Stimulated activated CD4-positive, alpha-beta T cell treated with anti-CD3 and anti-CD28 coated beads, Interleukin-12 subunit alpha, Interleukin-12 subunit beta, amount 100 ng/mL, for 24 hours (primary cell): ENCODE data around the gene LGALS9.

Source experiments
- DNase-seq, 2 experiments: peaks; one replicate each; pipeline ENCODE4 v3.0.0-alpha.2; 2020; ENCODE audit warnings: low read depth in 2 of 2

LGALS9 gene

DNA sequence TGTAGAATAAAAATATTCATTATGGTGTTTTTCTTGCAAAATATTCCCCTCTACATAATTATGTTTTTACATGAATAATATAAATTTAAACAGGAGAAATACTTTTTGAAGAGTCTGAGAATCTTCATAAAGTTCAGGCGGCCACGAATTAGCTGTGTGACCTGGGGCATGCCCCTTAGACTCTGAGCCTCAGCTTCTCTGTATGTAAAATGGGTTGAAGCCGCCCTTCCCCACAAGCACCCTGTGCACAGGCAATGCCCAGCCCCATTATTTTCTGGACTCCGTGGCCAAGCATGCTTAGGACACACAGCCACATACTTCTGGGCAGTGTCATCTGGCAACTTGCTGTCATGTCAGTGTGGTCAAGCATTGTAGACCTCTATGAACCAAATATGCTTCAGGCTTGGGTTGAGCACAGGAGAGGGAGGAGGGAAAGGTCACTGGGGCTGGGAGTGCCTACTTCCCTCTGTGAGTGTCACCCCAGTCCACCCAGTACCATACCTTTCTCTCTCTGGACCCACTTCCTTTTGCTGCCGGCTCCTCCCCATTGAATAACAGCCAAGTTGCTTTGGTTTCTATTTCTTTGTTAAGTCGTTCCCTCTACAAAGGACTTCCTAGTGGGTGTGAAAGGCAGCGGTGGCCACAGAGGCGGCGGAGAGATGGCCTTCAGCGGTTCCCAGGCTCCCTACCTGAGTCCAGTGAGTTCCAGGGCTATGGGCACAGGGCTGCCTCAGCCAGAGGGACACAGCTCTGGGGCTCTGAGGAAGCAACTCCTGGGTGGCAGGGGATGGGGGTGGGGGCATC, at the start of gene LGALS9:
LGALS9 (plus strand) TSS at position 582 of the 804 bp plus-strand sequence; CDS start at position 660, 78 bp downstream.
- no peak for DNase-seq

DNA sequence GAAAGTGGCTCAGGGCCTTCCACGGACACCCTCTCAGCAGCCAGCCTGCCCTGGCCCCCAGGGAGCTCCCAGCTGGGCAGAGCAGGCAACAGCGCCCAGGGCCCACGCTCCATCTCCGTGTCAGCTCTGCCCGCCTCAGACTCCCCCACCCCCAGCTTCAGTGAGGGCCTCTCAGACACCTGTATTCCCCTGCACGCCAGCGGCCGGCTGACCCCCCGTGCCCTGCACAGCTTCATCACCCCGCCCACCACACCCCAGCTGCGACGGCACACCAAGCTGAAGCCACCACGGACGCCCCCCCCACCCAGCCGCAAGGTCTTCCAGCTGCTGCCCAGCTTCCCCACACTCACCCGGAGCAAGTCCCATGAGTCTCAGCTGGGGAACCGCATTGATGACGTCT, 48.3 kb upstream of the LGALS9 start:
- DNase-seq: no peak

DNA sequence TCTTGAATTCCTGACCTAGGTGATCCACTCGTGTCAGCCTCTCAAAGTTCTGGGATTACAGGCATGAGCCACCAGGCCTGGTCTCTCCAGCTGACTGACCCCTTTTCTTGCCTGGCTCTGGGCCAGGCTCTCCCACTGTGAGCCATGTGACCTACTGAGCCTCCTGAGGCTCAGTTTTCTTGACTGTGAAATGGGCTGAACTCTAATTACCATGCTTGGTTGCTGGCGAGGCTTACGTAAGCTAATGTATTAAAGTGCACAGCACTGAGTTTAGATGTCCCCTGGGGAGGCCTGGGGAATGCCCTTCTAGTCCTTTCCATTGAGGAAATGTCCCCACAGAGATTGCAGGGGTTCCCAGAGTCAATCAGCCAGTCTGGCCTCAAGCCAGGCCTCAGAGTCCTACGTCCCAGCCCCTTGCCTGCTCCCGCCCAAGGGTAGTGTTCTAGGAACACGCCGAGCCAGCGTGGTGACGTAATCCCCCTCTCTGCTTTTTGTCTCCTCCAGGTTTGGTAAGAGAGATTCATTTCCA, 45.8 kb upstream of the LGALS9 start:
- no peak for DNase-seq

DNA sequence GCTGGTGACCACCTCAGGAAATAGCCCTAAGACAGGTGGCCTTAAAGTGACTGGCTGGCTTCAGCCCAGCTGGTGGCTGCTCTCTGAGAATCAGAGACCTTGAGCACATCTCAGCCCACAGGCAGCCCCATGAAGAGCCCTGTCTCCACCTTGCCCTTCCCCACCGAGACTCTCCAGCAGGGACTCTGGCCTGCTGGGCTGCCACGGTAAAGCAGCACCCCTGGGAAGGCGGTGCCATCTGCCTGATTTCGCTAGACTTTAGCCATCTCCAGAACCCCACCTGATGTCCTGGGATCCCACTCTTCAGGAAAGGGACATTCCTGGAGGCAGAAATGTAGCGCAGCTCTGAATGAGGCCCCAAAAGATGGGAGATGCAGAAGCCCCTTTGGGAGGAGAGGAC, 45.2 kb upstream of the LGALS9 start:
- no peak for DNase-seq

DNA sequence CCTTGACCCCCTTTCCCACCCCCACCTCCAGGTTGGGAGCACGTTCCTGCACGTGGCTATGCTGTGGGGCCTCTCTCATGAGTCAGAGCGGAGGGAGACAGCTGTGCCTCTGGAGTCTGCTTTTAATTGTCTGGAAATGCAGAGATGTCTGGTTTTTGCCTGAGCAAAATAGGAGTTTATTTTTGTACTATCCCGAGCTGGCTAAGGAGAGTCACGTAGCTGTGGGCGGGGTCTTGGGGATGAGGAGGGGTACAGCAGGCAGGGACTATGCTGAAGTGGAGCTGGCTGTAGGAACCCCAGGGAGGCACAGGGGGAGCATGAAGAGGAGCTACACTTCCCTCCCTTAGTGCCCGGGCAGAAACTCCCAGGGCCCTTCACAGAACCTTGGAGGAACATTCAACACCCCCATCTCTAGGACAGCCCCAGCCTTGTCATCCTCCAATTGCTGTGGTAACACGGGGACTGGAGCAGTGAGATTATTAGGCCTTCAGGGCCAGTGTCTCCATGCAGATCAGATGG, 44.7 kb upstream of the LGALS9 start:
- no peak for DNase-seq

DNA sequence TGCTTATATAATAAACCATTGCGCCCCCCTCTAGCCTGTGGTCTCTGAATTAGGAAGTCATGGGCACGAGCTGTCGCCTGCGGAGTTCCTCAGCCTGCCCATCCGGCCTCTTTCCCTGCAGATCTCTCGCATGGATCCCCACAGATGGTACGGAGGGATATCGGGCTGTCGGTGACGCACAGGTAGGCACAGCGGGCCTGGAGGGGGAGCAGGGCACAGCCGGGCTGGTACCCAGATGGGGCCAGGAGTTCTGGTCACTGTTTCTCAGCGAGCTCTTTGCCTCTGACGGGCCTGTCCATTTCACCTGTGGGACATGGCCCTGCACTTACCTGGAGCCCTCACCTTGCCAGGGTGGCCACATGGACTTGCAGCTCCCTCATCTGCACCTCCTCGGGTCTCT, 42.6 kb upstream of the LGALS9 start:
- no peak for DNase-seq

DNA sequence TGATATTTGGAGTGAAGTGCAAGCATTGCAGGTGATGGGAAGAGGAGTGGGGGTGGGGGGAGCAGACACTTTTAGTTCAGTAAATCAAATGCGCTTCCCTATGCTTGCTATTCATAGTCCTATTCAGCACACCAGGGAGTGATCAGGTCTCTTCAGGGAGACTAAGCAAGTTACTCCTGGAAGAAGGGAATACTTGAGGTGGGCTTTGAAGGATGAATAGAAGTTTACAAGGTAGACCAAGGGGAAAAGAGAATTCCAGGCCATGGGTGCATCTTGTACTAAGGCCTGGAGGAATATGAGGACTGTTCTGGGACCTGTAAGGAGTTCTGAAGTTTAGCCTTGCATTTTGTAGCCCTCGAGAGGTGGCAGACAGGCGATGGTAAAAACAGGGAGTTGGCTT, 40.1 kb upstream of the LGALS9 start:
- DNase-seq: no peak

DNA sequence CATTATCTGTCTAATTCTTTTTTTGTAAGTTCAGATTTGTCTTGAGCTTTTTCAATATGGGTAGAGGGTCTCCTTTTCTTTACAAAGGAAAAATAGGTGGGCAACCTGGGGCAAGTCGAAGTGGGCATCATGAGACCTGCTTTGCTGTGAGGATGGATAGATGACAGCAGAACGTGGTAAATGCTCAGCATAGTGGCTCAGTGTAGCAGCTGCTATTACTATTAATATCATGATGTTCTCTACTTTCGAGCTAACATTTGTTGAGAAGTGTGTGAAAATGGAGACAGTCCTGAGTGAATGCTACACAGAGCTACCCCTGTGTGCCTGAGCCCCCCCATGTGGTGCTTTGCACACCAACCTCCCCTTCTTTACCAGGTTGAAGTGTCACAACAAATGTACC, 39.0 kb upstream of the LGALS9 start:
- DNase-seq: no peak

DNA sequence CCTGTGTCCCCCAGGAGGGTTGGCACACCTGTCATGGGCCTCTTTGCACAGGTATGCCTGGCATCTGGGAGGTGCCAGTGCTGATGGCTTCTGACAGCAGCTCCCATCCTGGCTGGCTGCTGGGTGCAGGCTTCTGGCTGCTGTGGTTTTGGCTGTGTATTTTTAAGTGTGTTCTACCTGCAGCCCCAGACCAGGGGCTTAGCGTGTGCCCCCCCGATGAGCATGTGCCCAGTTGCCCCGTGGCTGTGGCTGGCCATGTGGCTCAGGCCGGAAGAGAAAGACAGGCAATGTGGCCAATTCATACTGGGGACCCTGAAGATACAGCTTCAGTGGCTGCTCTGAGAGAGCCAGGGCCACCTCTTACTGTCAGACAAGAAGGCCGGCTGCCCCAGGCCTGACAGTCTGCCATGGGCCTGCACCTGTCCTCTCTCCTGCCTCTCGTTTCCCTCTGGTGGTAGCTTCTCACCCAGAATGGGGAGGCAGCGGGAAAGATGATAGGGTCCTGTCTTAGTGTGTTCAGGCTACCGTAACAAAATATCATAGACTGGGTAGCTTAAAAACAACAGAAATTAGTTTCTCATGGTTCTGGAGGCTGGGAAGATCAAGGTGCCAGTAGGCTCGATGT, 37.6 kb upstream of the LGALS9 start:
- no peak for DNase-seq

DNA sequence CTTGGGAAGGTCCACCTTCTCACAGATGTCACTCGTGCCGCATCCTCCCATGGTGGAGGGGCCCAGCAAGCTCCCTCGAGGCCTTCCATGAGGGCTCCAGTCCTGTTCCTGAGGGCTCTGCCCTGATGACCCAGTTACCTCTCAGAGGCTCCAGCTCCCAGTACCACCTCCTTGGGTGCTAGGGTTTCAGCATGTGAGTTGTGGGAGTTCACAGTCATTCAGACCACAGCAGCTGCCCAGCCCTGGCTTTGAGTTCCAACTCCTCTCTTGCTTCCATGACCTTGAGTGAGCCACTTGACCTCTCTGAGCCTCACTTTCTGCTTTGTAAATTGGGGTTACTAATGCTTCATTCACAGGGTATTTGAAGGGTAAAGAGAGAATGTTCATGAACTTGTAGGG, 37.1 kb upstream of the LGALS9 start:
- DNase-seq: no peak

DNA sequence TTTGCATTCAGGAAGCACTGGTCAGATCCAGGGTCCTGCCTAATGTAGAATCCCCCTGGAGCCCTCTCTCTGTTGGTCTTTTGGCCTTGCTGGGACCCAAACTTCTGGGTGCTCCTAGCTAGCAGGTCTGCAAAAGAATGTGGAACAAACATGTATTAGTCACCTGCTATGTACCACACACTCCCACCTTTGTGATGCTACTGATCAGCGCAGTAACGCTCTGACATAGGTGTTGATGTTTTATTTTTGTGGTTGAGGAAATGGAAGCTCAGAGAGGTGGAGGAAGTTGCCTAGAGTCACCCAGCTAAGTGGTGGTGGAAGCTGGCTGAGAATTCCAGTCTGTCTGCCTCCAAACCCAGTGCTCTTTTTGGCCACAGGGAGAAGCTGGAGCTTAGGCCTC, 35.8 kb upstream of the LGALS9 start:
- no peak for DNase-seq

DNA sequence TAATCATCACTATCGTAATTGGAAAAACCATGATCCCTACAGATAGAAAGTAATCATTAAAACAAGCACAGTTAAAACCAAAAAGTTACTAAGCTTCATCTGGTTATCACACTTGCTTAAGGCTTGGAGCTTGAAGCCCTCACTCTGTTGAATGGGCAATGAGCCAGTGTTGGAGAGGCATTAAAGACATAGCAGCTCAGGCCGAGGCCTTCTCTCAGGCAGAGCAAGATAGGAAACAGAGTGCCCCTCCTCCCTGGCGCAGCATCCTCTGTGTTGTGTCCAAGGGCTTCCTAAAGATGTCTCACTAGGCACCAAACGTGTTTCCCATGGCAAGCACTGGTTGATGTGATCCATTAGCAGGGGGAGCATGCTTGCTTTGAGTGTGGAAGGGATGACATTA, 34.9 kb upstream of the LGALS9 start:
- no peak for DNase-seq

DNA sequence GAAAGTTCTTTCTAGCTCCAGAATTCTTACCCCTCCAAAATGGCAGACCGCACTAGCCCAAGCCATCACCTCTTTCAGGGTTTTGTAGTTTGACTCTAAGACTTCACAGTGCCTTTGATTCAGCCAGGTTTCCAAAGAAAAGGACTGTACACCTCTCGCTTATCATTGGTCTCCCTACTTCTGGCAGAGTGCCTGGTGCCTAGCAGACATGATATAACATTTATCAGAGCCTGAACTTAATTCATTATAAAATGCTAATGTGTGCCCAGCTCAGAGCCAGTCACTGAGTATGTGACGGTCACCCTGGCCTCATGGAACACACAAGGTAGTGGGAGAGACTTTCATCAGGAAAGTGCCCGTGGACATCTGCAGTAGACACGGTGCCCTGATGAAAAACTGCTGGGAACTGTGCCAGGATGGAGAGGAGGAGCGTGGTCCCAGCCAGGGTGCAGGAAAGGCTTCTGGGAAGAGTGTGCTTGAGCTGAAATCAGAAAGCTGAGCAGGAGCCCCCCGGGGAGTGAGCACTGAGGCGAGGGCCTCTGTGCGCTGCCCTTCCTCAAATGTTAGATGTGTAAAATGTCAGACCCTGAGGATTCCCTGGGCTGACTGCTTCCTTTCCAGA, 34.3 kb upstream of the LGALS9 start:
- no peak for DNase-seq

DNA sequence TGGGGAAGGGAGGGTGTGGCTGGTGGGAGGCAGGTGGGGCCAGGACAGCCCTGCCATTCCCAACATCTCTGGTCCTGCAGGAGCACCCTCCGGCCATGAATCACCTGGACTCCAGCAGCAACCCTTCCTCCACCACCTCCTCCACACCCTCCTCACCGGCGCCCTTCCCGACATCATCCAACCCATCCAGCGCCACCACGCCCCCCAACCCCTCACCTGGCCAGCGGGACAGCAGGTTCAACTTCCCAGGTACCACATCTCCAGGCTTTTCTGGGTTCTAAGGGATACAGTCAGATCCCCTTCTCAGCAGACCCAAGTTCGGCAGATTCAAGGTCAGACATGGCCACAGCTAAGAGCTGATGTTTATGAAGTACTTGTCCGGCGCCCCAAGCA, 33.8 kb upstream of the LGALS9 start:
- no peak for DNase-seq

DNA sequence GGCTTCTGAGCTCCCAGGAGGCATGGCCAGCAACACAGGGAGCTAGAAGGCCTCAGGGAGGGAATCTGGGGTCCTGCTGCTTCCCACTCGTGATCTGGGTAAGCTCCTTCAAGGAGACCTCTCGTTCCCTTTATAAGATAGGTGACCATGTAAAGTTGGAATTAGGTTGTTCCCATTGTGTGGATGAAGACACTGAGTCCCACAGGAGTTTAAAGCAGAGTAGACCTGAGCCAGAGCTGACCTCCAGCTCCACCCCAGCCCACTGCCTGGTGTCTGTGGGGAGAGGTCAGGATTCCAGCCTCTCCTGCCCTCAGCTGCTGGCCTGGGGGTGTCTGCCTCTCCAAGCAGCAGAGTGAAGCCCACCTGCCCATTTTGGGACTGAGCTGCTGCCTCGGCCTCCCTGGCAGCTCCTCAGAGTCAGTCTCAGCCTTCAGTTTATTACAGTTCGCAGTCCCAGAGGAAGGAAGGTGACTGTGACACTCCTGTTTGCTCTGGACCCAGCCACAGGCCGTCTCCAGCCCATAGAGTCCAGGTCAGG, 33.1 kb upstream of the LGALS9 start:
- DNase-seq: no peak

DNA sequence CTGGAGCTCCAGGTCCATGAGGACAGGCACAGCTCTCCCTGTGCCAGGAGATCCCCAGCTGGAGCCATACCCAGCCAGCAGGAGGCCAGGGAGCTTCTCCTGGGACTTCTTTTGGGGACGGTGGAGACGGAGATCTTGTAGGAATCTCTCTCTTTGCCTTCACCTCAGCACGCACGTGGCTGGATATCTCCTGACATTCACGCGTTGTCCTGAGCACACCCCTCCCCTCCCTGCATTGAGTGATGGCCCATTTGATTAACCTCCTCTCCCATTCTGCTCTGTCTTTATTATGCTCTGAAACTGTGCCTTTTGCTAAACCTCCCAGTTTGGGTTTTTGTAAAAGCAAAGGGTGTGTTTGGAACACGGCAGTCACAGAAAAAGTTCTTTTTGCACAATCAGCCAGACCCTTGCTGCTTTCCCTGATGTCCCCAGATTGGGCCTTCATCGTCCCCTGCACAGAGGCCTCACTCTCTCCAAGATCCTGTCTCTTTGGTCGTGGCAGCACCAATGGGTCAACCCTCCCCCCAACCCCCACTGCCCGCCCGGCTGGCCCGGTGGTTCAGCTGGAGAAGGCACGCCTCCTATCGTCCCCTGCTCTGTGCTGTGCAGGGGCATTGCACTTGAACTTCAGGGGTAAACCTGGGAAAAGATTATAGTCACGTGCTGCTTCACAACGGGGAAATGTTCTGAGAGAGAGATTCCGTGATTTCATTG, 32.5 kb upstream of the LGALS9 start:
- no peak for DNase-seq

DNA sequence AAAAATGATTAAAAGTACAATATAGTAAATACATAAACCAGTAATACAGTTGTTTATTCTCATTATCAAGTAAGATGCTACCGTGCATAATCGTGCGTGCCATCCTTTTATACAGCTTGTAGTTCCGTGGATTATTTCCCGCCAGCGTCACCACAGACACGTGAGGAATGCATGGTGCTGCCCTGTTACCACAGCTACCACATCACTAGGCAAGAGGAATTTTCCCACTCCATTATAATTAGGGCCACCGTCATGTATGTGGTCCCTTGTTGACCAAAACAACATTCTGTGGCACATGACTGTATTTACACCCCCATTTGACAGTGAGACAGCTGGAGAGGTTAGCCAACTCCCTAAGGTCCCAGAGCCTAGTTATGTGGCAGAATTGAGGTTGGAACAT, 30.5 kb upstream of the LGALS9 start:
- DNase-seq: no peak

DNA sequence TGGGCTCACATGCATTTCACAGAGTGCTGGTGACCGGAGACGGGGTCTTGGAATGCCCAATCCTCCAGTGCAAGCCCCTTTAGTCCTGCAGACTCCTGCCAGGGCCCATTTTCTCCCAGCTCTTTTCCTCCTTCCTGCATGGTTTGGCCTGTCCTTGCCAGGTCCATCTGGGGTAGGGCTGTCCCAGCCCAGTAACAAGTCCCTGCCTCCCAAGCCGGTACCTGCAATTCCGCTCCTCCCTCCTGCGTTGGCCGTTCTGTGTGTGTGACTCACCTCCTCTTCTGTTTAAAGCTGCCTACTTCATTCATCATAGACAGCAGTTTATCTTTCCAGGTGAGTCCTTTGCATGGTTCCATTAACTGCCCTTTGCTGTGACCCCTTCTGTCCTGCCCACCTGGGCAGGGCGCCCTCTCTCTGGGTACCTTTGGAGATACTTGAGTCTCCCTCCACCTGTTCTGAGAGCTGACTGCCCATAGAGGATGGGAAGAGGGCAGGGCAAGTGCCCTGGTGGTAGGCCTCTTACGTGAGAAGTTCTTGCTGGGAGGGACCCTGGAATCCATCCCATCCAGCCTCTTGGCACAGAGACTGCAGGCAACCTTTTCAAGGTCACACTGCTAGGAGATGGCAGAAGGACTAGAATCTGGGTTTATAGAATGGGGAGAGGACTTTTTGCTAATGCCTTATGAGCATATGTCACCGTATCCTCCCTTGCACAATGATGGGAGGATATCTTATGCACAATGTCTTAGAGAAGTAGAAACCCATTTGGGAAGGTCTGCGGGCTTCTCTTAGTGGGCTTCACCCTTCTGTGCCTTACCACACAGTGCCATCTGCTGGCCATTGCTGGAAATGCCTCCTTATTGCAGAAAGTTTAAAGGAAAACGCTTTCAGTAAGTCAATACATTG, 29.7 kb upstream of the LGALS9 start:
- DNase-seq: peak; percentile 62 to 86

DNA sequence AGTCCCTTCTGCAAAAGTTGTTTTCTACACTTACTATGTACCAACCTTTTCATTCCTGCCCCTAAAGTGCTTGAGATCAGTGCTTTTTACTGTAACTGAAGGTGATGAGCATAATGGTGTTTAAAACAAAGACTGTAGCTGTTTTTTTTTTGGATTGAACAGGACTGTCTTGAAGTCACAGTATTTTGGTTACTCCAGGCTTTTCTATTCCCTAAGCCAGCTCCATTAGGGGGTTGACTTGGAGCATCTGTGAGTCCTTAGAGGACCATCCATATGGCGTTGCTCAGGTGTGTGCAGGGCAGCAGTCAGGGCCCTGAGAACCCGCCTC, 29.0 kb upstream of the LGALS9 start:
- DNase-seq: no peak

DNA sequence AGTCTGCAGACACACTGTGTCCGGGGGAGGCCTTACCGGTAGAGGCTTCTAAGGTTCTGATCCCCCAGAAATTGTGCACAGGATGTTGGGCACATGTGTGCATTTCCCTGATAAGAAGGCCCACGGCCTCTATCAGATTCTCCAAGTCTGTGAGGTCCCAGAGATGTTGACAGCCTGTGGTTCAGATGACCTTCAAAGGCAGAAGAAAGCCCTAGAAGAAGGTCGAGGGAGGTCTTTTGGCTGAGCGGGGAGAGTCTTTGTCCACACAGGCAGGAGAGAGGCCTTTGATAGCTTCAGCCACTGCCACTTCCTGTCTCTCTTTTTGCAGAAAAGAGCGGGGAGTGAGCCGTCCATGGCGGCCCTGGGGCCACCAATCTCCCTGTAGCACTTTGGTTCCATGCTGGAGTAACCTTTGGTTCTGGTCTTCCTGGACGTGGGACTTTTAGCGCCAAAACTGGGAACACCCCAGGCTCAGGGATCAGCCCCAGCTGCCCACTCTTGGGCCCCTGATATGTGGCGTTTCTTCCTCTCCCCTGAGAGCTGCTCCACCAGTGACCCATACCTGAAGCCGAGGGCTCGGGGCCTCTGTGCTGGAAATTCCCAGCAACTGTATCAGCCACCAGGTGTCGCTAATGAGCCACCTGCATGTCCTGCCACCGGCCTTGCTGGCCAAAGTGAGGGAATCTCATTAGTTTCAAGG, 28.1 kb upstream of the LGALS9 start:
- DNase-seq: peak; percentile 46 to 66
